ENCODE results near the gene KLF16. TPM values are rescaled to one million over a fixed set of nuclear protein-coding genes. Genes with fewer than 3 reads are reported as not detected.
A peak's percentile ranks its signal among the peaks of the same experiment; 100 is the strongest.

KLF16 gene
- total and polyA plus RNA-seq, 9 of the 15 experiments (the other 6 are each of a cell fraction or from before 2014, with no cell fraction given) = 0.04 to 60.4 (median 6.8) TPM

GRCh38 chr19:1811942-1812425 lies 51.4 kb downstream of the KLF16 start, which contains the start of gene ATP8B3 (continued):
- TF ChIP-seq SIX5 (IDR thresholded peaks at IDR 0.05; ENCODE audit: borderline replicate concordance in 1 of 2, insufficient read depth in 1 of 2, low read depth in 1 of 2, low read length in 2 of 2) (no peak), MBD2 (IDR thresholded peaks at IDR 0.05; ENCODE audit: borderline replicate concordance, low read depth) (no peak), HDGF (IDR thresholded peaks at IDR 0.05) (no peak), CXXC5 (CRISPR knock-in tag; IDR thresholded peaks at IDR 0.05) (0 out of 2 replicates have a peak, but pooled peaks have one; percentile 6), NRF1 (conservative IDR thresholded peaks at IDR 0.05 in 1 of 2, IDR thresholded peaks at IDR 0.05 in 1 of 2) (no peak), NFE2 (IDR thresholded peaks at IDR 0.05; ENCODE audit: low read depth) (no peak), ZBTB1 (CRISPR knock-in tag; IDR thresholded peaks at IDR 0.05; ENCODE audit: borderline replicate concordance, low read depth) (no peak), ZNF512 (tag; IDR thresholded peaks at IDR 0.05) (no peak), EGR1 (conservative IDR thresholded peaks at IDR 0.05) (peak; percentile 54), ZKSCAN8 (CRISPR knock-in tag; IDR thresholded peaks at IDR 0.05) (no peak), ZNF347 (CRISPR knock-in tag; IDR thresholded peaks at IDR 0.05; ENCODE audit: low read depth) (no peak), GTF2A2 (tag; IDR thresholded peaks at IDR 0.05) (no peak), ADNP (tag; IDR thresholded peaks at IDR 0.05) (peak; percentile 87), CBX5 (IDR thresholded peaks at IDR 0.05; ENCODE audit: borderline replicate concordance, low read depth) (no peak), NCOA1 (IDR thresholded peaks at IDR 0.05; ENCODE audit: low read depth) (no peak), ZNF436 (CRISPR knock-in tag; IDR thresholded peaks at IDR 0.05) (no peak), ZNF239 (CRISPR knock-in tag; IDR thresholded peaks at IDR 0.05) (no peak), TCF15 (CRISPR knock-in tag; IDR thresholded peaks at IDR 0.05) (no peak), SMARCC2 (IDR thresholded peaks at IDR 0.05; ENCODE audit: low read depth) (no peak), U2AF2 (optimal IDR thresholded peaks at IDR 0.05; ENCODE audit: low read depth, low read length) (no peak)
- TF ChIP-seq, protein P1, sequence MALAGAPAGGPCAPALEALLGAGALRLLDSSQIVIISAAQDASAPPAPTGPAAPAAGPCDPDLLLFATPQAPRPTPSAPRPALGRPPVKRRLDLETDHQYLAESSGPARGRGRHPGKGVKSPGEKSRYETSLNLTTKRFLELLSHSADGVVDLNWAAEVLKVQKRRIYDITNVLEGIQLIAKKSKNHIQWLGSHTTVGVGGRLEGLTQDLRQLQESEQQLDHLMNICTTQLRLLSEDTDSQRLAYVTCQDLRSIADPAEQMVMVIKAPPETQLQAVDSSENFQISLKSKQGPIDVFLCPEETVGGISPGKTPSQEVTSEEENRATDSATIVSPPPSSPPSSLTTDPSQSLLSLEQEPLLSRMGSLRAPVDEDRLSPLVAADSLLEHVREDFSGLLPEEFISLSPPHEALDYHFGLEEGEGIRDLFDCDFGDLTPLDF (CRISPR knock-in tag; IDR thresholded peaks at IDR 0.05) = no peak
- TF ChIP-seq, protein P2, sequence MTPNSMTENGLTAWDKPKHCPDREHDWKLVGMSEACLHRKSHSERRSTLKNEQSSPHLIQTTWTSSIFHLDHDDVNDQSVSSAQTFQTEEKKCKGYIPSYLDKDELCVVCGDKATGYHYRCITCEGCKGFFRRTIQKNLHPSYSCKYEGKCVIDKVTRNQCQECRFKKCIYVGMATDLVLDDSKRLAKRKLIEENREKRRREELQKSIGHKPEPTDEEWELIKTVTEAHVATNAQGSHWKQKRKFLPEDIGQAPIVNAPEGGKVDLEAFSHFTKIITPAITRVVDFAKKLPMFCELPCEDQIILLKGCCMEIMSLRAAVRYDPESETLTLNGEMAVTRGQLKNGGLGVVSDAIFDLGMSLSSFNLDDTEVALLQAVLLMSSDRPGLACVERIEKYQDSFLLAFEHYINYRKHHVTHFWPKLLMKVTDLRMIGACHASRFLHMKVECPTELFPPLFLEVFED (CRISPR knock-in tag; conservative IDR thresholded peaks at IDR 0.05) = no peak
- TF ChIP-seq, protein P3, sequence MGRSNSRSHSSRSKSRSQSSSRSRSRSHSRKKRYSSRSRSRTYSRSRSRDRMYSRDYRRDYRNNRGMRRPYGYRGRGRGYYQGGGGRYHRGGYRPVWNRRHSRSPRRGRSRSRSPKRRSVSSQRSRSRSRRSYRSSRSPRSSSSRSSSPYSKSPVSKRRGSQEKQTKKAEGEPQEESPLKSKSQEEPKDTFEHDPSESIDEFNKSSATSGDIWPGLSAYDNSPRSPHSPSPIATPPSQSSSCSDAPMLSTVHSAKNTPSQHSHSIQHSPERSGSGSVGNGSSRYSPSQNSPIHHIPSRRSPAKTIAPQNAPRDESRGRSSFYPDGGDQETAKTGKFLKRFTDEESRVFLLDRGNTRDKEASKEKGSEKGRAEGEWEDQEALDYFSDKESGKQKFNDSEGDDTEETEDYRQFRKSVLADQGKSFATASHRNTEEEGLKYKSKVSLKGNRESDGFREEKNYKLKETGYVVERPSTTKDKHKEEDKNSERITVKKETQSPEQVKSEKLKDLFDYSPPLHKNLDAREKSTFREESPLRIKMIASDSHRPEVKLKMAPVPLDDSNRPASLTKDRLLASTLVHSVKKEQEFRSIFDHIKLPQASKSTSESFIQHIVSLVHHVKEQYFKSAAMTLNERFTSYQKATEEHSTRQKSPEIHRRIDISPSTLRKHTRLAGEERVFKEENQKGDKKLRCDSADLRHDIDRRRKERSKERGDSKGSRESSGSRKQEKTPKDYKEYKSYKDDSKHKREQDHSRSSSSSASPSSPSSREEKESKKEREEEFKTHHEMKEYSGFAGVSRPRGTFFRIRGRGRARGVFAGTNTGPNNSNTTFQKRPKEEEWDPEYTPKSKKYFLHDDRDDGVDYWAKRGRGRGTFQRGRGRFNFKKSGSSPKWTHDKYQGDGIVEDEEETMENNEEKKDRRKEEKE (IDR thresholded peaks at IDR 0.05; ENCODE audit: borderline replicate concordance in 1 of 2, control insufficient read depth in 1 of 2, low read depth in 2 of 2, low read length in 1 of 2) = no peak
